ENCODE results near the gene PLCB4. TPM values are rescaled to one million over a fixed set of nuclear protein-coding genes. Genes with fewer than 3 reads are reported as not detected.

Gene PLCB4
- total RNA-seq, 4 donors from 2014 or later: 20.6 to 45.9 (median 34.2) TPM

DNA sequence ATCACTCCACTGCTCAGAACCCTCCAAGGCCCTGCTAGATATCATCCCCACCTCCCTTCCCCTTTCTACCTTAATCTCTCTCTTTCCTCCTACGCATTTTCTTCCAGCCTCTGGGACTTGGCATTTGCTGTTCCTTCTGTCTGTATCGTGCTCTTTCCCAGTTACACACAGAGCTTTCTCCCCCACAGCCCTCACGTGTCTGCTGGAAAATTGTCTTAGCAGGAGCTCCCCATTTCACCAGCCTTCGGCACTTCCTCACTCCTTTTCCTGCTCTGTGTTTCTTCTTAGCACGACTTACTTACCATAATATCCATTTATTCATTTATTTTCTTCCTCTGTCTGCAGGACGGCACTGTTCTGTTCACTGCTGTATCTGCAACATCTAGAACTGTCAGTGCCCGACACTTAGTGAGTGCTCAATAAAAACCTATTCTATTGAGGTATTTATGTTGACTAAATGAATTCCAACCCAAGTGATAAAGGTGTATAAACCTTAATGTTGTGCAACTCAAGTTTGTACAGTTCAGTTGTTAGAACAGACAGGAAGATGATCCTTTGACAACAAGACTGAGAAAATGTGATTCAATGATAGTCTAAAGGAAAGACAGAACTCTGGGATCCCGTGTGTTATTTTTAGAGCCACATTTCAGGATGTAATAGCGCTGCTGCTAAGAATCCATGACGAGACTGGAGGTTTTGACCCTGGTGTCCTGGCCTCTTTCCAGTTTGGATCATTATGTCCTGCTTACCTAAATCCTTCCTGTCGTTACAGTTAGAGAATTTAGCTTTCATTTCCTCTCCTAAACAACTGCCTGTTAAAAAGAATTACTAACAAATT, 275.4 kb downstream of the PLCB4 start:
- H3K36me3 ChIP-seq: no peaks in the 10 kb centered on the region
- no peak for TF ChIP-seq EP300 (IDR thresholded peaks at IDR 0.05; ENCODE audit: low read depth)
- TF ChIP-seq POLR2A (IDR thresholded peaks at IDR 0.05): no peak
- no peak for TF ChIP-seq POLR2AphosphoS5 (IDR thresholded peaks at IDR 0.05)
- TF ChIP-seq, protein P1, sequence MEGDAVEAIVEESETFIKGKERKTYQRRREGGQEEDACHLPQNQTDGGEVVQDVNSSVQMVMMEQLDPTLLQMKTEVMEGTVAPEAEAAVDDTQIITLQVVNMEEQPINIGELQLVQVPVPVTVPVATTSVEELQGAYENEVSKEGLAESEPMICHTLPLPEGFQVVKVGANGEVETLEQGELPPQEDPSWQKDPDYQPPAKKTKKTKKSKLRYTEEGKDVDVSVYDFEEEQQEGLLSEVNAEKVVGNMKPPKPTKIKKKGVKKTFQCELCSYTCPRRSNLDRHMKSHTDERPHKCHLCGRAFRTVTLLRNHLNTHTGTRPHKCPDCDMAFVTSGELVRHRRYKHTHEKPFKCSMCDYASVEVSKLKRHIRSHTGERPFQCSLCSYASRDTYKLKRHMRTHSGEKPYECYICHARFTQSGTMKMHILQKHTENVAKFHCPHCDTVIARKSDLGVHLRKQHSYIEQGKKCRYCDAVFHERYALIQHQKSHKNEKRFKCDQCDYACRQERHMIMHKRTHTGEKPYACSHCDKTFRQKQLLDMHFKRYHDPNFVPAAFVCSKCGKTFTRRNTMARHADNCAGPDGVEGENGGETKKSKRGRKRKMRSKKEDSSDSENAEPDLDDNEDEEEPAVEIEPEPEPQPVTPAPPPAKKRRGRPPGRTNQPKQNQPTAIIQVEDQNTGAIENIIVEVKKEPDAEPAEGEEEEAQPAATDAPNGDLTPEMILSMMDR (IDR thresholded peaks at IDR 0.05): no peak
- WGBS, 2 donors (ENCODE audit: low coverage in 1 of 2): 59 to 70% methylated on average over 8 to 11 of the region's 11 CpGs
- in situ Hi-C loops (cut with MboI; ENCODE audit: low pct_ligation_motif_present in 1 of 4, low pct_unique_long_range_greater_than_20kb in 1 of 4, low sequenced_read_pairs in 3 of 4): loop anchor here in 1 of 4 donors (10.0 kb wide), 1 partner anchor 130 kb away; no protein-coding TSS in a partner anchor
- H3K27me3 ChIP-seq: no peaks in the 10 kb centered on the region
- peak overlapping the region in 3 of 4 donors; percentile 13 to 45 (median 25) for H3K27ac ChIP-seq
- DNase-seq: no peak
- intact Hi-C loops (cut with DNase I; ENCODE audit: low total_unique reads): no loop called here
- peaks cover 0 to 24% (median 7%) of the 10 kb centered on the region in 4 donors for H3K4me1 ChIP-seq
- H3K9me3 ChIP-seq: no peaks in the 10 kb centered on the region
- H3K4me3 ChIP-seq: no peak overlapping the region

DNA sequence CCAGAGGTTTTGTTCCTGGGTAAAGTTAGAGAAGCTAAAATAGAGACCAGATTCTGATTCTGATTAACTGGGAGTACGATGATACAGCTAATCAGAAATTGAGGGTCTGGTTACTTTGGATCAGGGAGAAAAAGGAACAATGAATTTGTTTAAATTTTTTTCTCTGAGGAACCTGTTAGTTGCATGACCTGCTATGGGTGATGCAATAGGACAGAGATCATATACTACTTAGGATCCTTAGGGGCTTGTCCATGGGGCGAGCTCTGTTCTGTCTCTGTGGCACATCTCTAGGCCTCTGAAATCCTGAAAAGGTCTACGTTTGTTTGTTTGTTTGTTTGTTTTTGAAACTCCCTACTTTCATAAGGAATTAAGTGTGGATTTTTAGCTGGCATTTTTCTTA, 279.4 kb downstream of the PLCB4 start:
- Histone ChIP-seq H3K4me1 (peaks cover 0 to 23% (median 10%) of the 10 kb centered on the region in 4 donors), H3K27me3 (no peaks in the 10 kb centered on the region), H3K27ac (no peak overlapping the region), H3K4me3 (no peak overlapping the region), H3K9me3 (no peaks in the 10 kb centered on the region), H3K36me3 (no peaks in the 10 kb centered on the region)
- WGBS, 2 donors (ENCODE audit: low coverage in 1 of 2): 69 to 70% methylated on average over 3 of the region's 3 CpGs
- TF ChIP-seq POLR2A (IDR thresholded peaks at IDR 0.05) (no peak), POLR2AphosphoS5 (IDR thresholded peaks at IDR 0.05) (no peak), EP300 (IDR thresholded peaks at IDR 0.05; ENCODE audit: low read depth) (no peak)
- TF ChIP-seq, protein P1 (IDR thresholded peaks at IDR 0.05): no peak
- DNase-seq: no peak
- in situ Hi-C loops (cut with MboI; ENCODE audit: low pct_ligation_motif_present in 1 of 4, low pct_unique_long_range_greater_than_20kb in 1 of 4, low sequenced_read_pairs in 3 of 4) (loop anchor here in 1 of 4 donors (10.0 kb wide), 1 partner anchor 134 kb away; no protein-coding TSS in a partner anchor), intact Hi-C loops (cut with DNase I; ENCODE audit: low total_unique reads) (no loop called here)

DNA sequence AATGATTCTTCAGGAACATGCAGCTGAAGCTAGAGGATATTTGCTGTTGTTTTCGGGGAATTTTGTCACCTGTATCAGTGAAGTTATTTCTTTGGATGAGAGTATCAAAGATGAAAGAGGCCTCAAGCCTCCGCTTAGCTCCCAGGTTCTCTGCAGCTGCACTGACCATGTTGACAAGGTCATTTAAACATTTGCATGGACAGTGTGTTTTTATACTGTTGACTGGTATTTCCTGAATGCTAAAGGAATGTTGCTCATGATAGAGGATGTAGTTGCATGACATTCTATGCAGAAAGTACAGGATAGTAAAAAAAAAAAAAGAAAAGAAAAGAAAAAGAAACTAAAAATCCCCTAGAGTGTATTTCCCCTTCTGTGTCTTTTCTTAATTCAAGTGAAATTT, 279.9 kb downstream of the PLCB4 start:
- H3K4me3 ChIP-seq: no peak overlapping the region
- in situ Hi-C loops (cut with MboI; ENCODE audit: low pct_ligation_motif_present in 1 of 4, low pct_unique_long_range_greater_than_20kb in 1 of 4, low sequenced_read_pairs in 3 of 4): loop anchor here in 1 of 4 donors (10.0 kb wide), 1 partner anchor 134 kb away; no protein-coding TSS in a partner anchor
- no peaks in the 10 kb centered on the region for H3K36me3 ChIP-seq
- WGBS, 2 donors (ENCODE audit: low coverage in 1 of 2): 89 to 94% methylated on average over 2 of the region's 2 CpGs
- H3K27me3 ChIP-seq: no peaks in the 10 kb centered on the region
- peaks cover 0 to 24% (median 10%) of the 10 kb centered on the region in 4 donors for H3K4me1 ChIP-seq
- no peak for DNase-seq
- H3K27ac ChIP-seq: no peak overlapping the region
- TF ChIP-seq, protein P1 (IDR thresholded peaks at IDR 0.05): no peak
- TF ChIP-seq EP300 (IDR thresholded peaks at IDR 0.05; ENCODE audit: low read depth) (no peak), POLR2A (IDR thresholded peaks at IDR 0.05) (no peak), POLR2AphosphoS5 (IDR thresholded peaks at IDR 0.05) (no peak)
- no peaks in the 10 kb centered on the region for H3K9me3 ChIP-seq
- intact Hi-C loops (cut with DNase I; ENCODE audit: low total_unique reads): no loop called here

DNA sequence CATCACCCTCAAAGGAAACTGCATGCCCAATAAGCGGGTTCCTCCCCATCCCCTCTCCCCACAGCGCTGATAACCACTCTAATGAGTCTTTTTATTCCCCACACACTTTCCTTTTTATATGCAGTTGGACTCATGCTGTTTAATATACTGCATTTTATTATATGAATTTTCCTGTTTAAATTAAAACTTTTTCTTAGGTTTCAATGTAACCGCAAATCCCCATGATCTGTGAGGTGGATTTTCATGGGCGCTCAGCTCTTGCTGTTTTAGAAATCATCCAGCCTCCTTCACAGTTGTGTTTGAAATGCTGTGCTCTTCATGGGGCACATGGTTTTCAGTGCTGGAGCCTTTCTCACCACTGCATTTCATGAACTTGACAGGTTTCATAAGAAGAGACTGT, 280.4 kb downstream of the PLCB4 start:
- H3K4me1 ChIP-seq: peaks cover 0 to 19% (median 7%) of the 10 kb centered on the region in 4 donors
- H3K27me3 ChIP-seq: no peaks in the 10 kb centered on the region
- TF ChIP-seq POLR2AphosphoS5 (IDR thresholded peaks at IDR 0.05) (no peak), POLR2A (IDR thresholded peaks at IDR 0.05) (no peak), EP300 (IDR thresholded peaks at IDR 0.05; ENCODE audit: low read depth) (no peak)
- TF ChIP-seq, protein P1 (IDR thresholded peaks at IDR 0.05): no peak
- intact Hi-C loops (cut with DNase I; ENCODE audit: low total_unique reads): no loop called here
- WGBS, 2 donors (ENCODE audit: low coverage in 1 of 2): 94 to 95% methylated on average over 4 of the region's 4 CpGs
- no peaks in the 10 kb centered on the region for H3K36me3 ChIP-seq
- no peak for DNase-seq
- in situ Hi-C loops (cut with MboI; ENCODE audit: low pct_ligation_motif_present in 1 of 4, low pct_unique_long_range_greater_than_20kb in 1 of 4, low sequenced_read_pairs in 3 of 4): loop anchor here in 1 of 4 donors (10.0 kb wide), 1 partner anchor 134 kb away; no protein-coding TSS in a partner anchor
- H3K9me3 ChIP-seq: no peaks in the 10 kb centered on the region
- no peak overlapping the region for H3K4me3 ChIP-seq
- no peak overlapping the region for H3K27ac ChIP-seq

All from transverse colon (tissue), 4 donors.